Stimulated activated naive CD8-positive, alpha-beta T cell treated with anti-CD3 and anti-CD28 coated beads, Interleukin-15, amount 100 ng/mL, for 72 hours (primary cell): Measurements from ENCODE around the gene FBXO34.
"Not testable (repeated sequence)": the region's sequence is repeated elsewhere in the genome, so short reads cannot be mapped to it uniquely, and the experiment has no call there.

ENCODE experiments used
- ATAC-seq: fragments of 150-1000 bp; cut with Tn5 transposase; 2 replicates; pipeline ENCODE4 v1.10.0; 2021; ENCODE audit warnings: mild to moderate bottlenecking, moderate library complexity
- DNase-seq, 2 donors: peaks; one replicate each; pipeline ENCODE4 v3.0.0; 2021 to 2022
- H3K27ac Mint-ChIP-seq, 2 donors: one replicate each; pipeline ENCODE4 v1.8.0; 2022; ENCODE audit warnings: mild to moderate bottlenecking in 2 of 2, mixed read lengths in 2 of 2, moderate library complexity in 2 of 2
- H3K27me3 Mint-ChIP-seq: one replicate; pipeline ENCODE4 v1.8.0; 2022; ENCODE audit warnings: mixed read lengths
- H3K4me1 Mint-ChIP-seq: one replicate; pipeline ENCODE4 v1.8.0; 2022; ENCODE audit warnings: mild to moderate bottlenecking, mixed read lengths
- H3K4me3 Mint-ChIP-seq, 2 donors: one replicate each; pipeline ENCODE4 v1.8.0; 2022; ENCODE audit warnings: mild to moderate bottlenecking in 2 of 2, mixed read lengths in 2 of 2, moderate library complexity in 1 of 2
- H3K9me3 Mint-ChIP-seq, 2 donors: one replicate each; pipeline ENCODE4 v1.8.0; 2022; ENCODE audit warnings: mixed read lengths in 2 of 2

Gene FBXO34

DNA sequence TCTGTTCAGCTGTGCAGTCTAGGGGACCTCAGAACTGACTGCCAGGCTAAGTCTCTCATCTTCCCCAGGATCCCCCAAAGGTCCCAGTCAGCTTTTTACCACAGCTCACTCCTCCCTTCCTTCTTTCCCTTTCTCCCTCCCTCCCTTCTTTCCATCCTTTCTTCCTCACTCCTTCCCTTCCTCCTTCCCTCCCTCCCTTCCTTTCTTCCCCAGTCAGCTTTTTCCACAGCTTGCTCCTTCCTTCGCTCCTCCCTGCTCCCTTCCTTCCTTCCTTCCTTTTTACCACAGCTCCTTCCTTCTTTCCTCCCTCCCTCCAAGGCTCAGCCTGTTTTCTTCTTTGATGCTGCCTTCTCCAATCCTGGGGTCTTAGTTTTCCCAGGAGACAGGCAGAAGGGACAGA lies 101.2 kb downstream of the FBXO34 start:
- H3K4me1 Mint-ChIP-seq = peaks cover 63% of the 10 kb centered on the region
- H3K4me3 Mint-ChIP-seq = peak overlapping the region in 1 of 2 donors; percentile 26
- no peak for ATAC-seq
- H3K27ac Mint-ChIP-seq = peak overlapping the region; percentile 94 to 98
- no peaks in the 10 kb centered on the region for H3K9me3 Mint-ChIP-seq
- no peak for DNase-seq
- H3K27me3 Mint-ChIP-seq = no peaks in the 10 kb centered on the region

DNA sequence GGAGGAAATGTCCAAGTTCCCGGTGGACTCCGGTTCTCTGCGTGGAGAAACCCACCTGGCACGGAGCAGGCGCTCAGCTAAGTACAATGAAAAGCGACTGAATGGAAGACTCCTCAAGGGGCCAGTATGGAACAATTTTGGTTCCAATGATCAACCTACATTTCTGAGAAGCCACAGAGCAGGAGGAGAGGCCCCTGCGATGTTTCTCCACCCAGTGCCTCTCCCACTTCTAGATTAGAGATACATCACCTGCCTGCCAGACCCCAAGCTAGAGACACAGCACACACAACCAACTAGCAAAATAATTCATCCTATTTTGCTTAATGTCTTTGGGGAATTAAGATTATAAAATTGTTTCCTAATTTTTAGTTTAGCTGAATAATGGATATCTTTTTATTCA lies 101.6 kb downstream of the FBXO34 start:
- Mint-ChIP-seq H3K27ac (peak overlapping the region; percentile 94 to 98), H3K27me3 (no peaks in the 10 kb centered on the region), H3K4me1 (peaks cover 63% of the 10 kb centered on the region), H3K9me3 (no peaks in the 10 kb centered on the region), H3K4me3 (peak overlapping the region in 1 of 2 donors; percentile 26)
- ATAC-seq (no peak), DNase-seq (no peak)

GRCh38 chr14:55373784-55374705 lies 102.8 kb downstream of the FBXO34 start:
- H3K9me3 Mint-ChIP-seq = no peaks in the 10 kb centered on the region
- H3K27me3 Mint-ChIP-seq = no peaks in the 10 kb centered on the region
- ATAC-seq (peak; percentile 92), DNase-seq (peak; percentile 46 to 67)
- peak overlapping the region; percentile 64 to 68 for H3K4me3 Mint-ChIP-seq
- peak overlapping the region; percentile 94 to 98 for H3K27ac Mint-ChIP-seq
- peaks cover 63% of the 10 kb centered on the region for H3K4me1 Mint-ChIP-seq

- Mint-ChIP-seq H3K9me3 (no peaks in the 10 kb centered on the region), H3K4me3 (peak overlapping the region; percentile 29 to 64), H3K27ac (peak overlapping the region; percentile 29 to 98), H3K27me3 (no peaks in the 10 kb centered on the region), H3K4me1 (peaks cover 63% of the 10 kb centered on the region)
- no peak for DNase-seq
- ATAC-seq = peak; percentile 3
These were observed 103.5 kb downstream of the FBXO34 start for GRCh38 chr14:55374771-55375170.

DNA sequence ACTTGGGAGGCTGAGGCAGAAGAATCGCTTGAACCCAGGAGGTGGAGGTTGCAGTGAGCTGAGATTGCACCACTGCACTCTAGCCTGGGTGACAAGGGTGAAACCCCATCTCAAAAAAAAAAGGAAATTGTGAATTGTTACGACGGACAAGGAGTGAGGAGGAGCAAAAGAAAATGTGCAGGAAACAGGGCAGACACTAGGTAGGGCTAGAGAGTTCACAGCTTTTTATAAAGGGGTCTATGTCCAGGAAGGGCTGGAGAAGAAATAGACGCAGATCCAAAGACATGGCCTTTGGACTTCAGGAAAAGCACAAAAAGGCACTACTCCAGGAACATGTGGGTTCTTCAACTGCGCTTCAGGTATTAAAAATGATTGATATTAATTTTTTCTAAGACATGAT lies 106.0 kb downstream of the FBXO34 start:
- DNase-seq (no peak), ATAC-seq (no peak)
- peaks cover 58% of the 10 kb centered on the region for H3K4me1 Mint-ChIP-seq
- no peaks in the 10 kb centered on the region for H3K27me3 Mint-ChIP-seq
- H3K27ac Mint-ChIP-seq = peak overlapping the region in 1 of 2 donors; percentile 89
- H3K4me3 Mint-ChIP-seq = no peak overlapping the region
- no peaks in the 10 kb centered on the region for H3K9me3 Mint-ChIP-seq

DNA sequence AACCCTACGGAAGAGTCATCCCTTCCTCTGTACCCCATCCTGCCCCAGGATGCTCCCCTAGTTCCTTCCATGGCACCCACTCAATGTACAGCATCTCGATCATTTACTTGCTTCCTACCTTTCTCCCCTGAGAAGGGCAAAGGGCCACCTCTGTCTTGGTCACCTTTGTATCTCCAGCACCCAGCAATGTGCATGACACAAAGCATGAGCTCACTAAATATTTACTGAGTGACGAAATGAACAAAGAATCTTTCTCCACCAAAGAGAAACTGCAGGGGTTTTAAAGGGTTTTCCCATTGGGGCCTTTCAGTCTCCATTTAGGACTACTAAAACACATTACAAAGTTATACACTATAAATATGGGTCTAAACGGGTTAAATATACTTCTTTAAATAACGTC lies 109.8 kb downstream of the FBXO34 start:
- DNase-seq = no peak
- Mint-ChIP-seq H3K27me3 (no peaks in the 10 kb centered on the region), H3K27ac (peak overlapping the region; percentile 72 to 95), H3K9me3 (no peaks in the 10 kb centered on the region), H3K4me1 (peaks cover 37% of the 10 kb centered on the region), H3K4me3 (peak overlapping the region in 1 of 2 donors; percentile 85)
- peak; percentile 66 for ATAC-seq

DNA sequence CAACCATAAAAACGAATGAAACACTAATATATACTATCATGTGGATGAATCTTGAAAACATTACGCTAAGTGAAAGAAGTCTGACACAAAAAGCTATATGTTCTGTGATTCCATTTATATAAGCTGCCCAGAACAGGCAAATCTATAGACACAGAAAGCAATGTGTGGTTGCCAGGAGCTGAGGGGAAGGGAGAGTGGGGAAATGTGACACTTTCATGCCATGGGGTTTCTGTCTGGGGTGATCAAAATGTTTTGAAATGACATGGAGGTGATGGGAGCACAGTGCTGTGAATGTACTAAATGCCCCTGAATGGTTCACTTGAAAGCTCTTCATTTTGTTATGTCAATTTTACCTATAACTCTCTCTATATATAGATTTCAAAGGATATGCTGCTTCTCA lies 110.3 kb downstream of the FBXO34 start:
- Mint-ChIP-seq H3K9me3 (no peaks in the 10 kb centered on the region), H3K4me1 (peaks cover 37% of the 10 kb centered on the region), H3K27me3 (no peaks in the 10 kb centered on the region), H3K27ac (peak overlapping the region; percentile 70 to 86), H3K4me3 (peak overlapping the region in 1 of 2 donors; percentile 19)
- ATAC-seq (peak; percentile 71), DNase-seq (peak in 1 of 2 donors; percentile 14)

- Mint-ChIP-seq H3K27ac (no peak overlapping the region), H3K4me1 (peaks cover 38% of the 10 kb centered on the region), H3K9me3 (no peaks in the 10 kb centered on the region), H3K27me3 (no peaks in the 10 kb centered on the region), H3K4me3 (no peak overlapping the region)
- ATAC-seq (no peak), DNase-seq (no peak)
These were observed 111.3 kb downstream of the FBXO34 start for GRCh38 chr14:55382483-55382882.

- H3K9me3 Mint-ChIP-seq, H3K4me3 Mint-ChIP-seq, ATAC-seq, H3K27me3 Mint-ChIP-seq, DNase-seq: not testable (repeated sequence)
- Mint-ChIP-seq H3K4me1 (peaks cover 41% of the 10 kb centered on the region), H3K27ac (peak overlapping the region in 1 of 2 donors; percentile 8)
These were observed 111.8 kb downstream of the FBXO34 start for GRCh38 chr14:55383056-55383466.

GRCh38 chr14:55383541-55384140 lies 112.4 kb downstream of the FBXO34 start:
- Mint-ChIP-seq H3K27me3 (no peaks in the 10 kb centered on the region), H3K4me3 (no peak overlapping the region), H3K9me3 (no peaks in the 10 kb centered on the region), H3K27ac (no peak overlapping the region), H3K4me1 (peaks cover 46% of the 10 kb centered on the region)
- ATAC-seq = no peak
- no peak for DNase-seq

- Mint-ChIP-seq H3K27ac (peak overlapping the region in 1 of 2 donors; percentile 72), H3K4me3 (no peak overlapping the region), H3K27me3 (no peaks in the 10 kb centered on the region), H3K9me3 (no peaks in the 10 kb centered on the region), H3K4me1 (peaks cover 53% of the 10 kb centered on the region)
- DNase-seq (no peak), ATAC-seq (no peak)
These were observed 113.3 kb downstream of the FBXO34 start for GRCh38 chr14:55384536-55384935.

DNA sequence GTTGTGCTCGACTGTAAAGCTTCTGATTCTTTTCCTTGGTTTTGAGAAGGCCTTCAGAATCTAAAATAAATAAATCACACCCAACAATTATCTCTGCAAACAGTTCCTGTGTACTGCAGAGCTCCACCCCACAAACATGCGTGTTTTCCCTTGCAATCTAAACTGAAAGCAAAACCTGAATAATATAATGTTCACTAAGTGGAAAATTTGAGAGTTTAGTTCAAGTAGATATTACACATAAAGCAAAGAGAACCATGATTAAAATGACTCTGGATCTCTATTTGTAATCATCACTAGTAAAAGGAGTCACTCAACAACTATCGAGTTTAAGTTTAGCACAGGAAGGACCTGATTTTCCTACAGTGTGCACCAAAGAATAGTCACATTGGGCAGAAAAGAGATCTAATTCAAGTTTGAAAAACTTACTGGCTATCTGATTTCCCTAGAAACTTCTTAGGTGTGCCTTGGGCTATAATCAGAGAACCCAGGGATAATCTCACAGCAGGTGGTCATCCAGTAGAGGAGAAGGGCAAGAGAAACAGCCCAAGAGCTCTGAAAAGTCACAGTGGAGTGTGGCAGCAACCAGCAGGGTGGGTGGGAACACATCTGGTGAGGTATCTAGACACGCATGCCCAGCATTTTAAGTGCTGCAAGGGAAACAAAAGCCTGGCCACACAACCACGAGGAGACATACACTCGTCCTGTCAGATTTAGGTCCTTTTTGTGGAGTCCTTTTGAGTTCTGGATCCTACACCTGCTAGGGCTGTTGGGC lies 115.0 kb downstream of the FBXO34 start:
- Mint-ChIP-seq H3K4me1 (peaks cover 50% of the 10 kb centered on the region), H3K4me3 (peak overlapping the region; percentile 42 to 55), H3K27ac (peak overlapping the region; percentile 95), H3K9me3 (no peaks in the 10 kb centered on the region), H3K27me3 (no peaks in the 10 kb centered on the region)
- no peak for DNase-seq
- peak; percentile 61 for ATAC-seq

GRCh38 chr14:55387121-55387520 lies 115.9 kb downstream of the FBXO34 start:
- H3K27ac Mint-ChIP-seq = peak overlapping the region; percentile 4 to 85

DNA sequence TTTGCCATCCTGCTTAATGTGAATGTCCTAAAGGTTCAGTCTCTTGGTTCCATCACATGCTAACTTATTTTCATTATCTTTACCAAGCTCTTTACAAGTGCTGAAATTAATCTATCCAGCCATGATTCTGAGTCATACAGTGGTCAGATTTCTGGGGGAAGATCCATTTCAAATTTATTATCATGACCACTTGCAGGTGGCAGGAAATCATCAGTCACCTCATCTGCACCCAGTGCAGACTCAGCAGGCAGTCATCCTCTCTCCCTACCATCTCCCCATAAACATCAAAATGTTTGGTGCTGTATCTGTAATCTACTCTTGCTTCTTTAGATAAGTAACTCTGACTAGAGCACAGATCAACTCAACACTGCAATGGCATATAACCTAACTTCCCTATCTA lies 116.9 kb downstream of the FBXO34 start:
- DNase-seq (no peak), ATAC-seq (peak; percentile 67)
- Mint-ChIP-seq H3K4me3 (peak overlapping the region in 1 of 2 donors; percentile 30), H3K27ac (peak overlapping the region in 1 of 2 donors; percentile 86), H3K27me3 (no peaks in the 10 kb centered on the region), H3K9me3 (no peaks in the 10 kb centered on the region), H3K4me1 (peaks cover 41% of the 10 kb centered on the region)

More at GRCh38 chr14:55387121-55387520, 115.9 kb downstream of the FBXO34 start:
- ATAC-seq (no peak), DNase-seq (no peak)
- Mint-ChIP-seq H3K27me3 (no peaks in the 10 kb centered on the region), H3K9me3 (no peaks in the 10 kb centered on the region), H3K4me1 (peaks cover 41% of the 10 kb centered on the region), H3K4me3 (peak overlapping the region; percentile 12 to 41)

GRCh38 chr14:55389330-55389729 lies 118.1 kb downstream of the FBXO34 start:
- H3K9me3 Mint-ChIP-seq = no peaks in the 10 kb centered on the region
- ATAC-seq (no peak), DNase-seq (no peak)
- no peaks in the 10 kb centered on the region for H3K27me3 Mint-ChIP-seq
- H3K4me3 Mint-ChIP-seq = no peak overlapping the region
- H3K4me1 Mint-ChIP-seq = peaks cover 37% of the 10 kb centered on the region
- peak overlapping the region in 1 of 2 donors; percentile 27 for H3K27ac Mint-ChIP-seq
